HG03432 (cell line): ENCODE data around the gene TUBA4A.

ENCODE experiments used
- ATAC-seq: cut with Tn5 transposase; IDR thresholded peaks from one replicate; pipeline ENCODE4 v1.9.1; 2021; ENCODE audit warnings: mild to moderate bottlenecking, moderate library complexity; ENCODE audit not compliant: unreplicated experiment

The TUBA4A gene

GRCh38 chr2:219244789-219245147 is 8.9 kb downstream of the TUBA4A start:
- ATAC-seq, result no peak

GRCh38 chr2:219243291-219243761 is 10.4 kb downstream of the TUBA4A start:
- no peak for ATAC-seq

GRCh38 chr2:219234331-219234730 is 19.4 kb downstream of the TUBA4A start:
- no peak for ATAC-seq

GRCh38 chr2:219230059-219230540 is 23.6 kb downstream of the TUBA4A start:
- ATAC-seq, result peak; percentile 26

- ATAC-seq, result peak; percentile 98
Measured at GRCh38 chr2:219229305-219230058, 24.2 kb downstream of the TUBA4A start, which contains the start of the genes ANKZF1 and ATG9A. Gene ANKZF1, plus strand, starts transcription at chr2:219229806. Its CDS starts 452 bp downstream, at chr2:219230258. Gene ATG9A, minus strand, starts transcription at chr2:219229636. Its CDS starts 1,612 bp downstream, at chr2:219228024.

- no peak for ATAC-seq
Measured at GRCh38 chr2:219228911-219229304, 24.8 kb downstream of the TUBA4A start.

GRCh38 chr2:219228041-219228910 is 25.4 kb downstream of the TUBA4A start:
- ATAC-seq, result no peak

- no peak for ATAC-seq
Measured at GRCh38 chr2:219225350-219225749, 28.4 kb downstream of the TUBA4A start.

- ATAC-seq, result no peak
Measured at GRCh38 chr2:219223831-219224610, 29.7 kb downstream of the TUBA4A start.

- ATAC-seq, result no peak
Measured at GRCh38 chr2:219221957-219222518, 31.7 kb downstream of the TUBA4A start.

GRCh38 chr2:219220652-219221402 is 32.9 kb downstream of the TUBA4A start:
- ATAC-seq, result no peak

- ATAC-seq, result no peak
Measured at GRCh38 chr2:219219784-219220532, 33.8 kb downstream of the TUBA4A start.

- ATAC-seq, result peak; percentile 82
Measured at GRCh38 chr2:219218732-219219701, 34.7 kb downstream of the TUBA4A start, which contains the start of gene ABCB6. Gene ABCB6, minus strand, starts transcription at chr2:219218958. Its CDS starts 285 bp downstream, at chr2:219218673.

- no peak for ATAC-seq
Measured at GRCh38 chr2:219218217-219218731, 35.4 kb downstream of the TUBA4A start.

GRCh38 chr2:219216535-219216915 is 37.2 kb downstream of the TUBA4A start:
- ATAC-seq, result no peak

- no peak for ATAC-seq
Measured at GRCh38 chr2:219215871-219216534, 37.7 kb downstream of the TUBA4A start.

- ATAC-seq, result no peak
Measured at GRCh38 chr2:219214786-219215185, 38.9 kb downstream of the TUBA4A start.
